Retinal pigment epithelial cell (primary cell): Measurements from ENCODE around the gene SLC9C1.

Experiments
- DNase-seq: peaks from one replicate; pipeline ENCODE4 v3.0.0-alpha.2; 2010; ENCODE audit warnings: low read depth
- H3K4me3 ChIP-seq: 2 replicates; pipeline ENCODE4 v1.5.1; 2011; ENCODE audit warnings: mild to moderate bottlenecking, low read length, control low read depth, moderate library complexity
- CTCF ChIP-seq: conservative IDR thresholded peaks from 2 replicates; pipeline ENCODE4 v1.5.1; 2011; ENCODE audit warnings: low read depth, low read length, control low read depth, inconsistent platforms

The SLC9C1 gene

DNA sequence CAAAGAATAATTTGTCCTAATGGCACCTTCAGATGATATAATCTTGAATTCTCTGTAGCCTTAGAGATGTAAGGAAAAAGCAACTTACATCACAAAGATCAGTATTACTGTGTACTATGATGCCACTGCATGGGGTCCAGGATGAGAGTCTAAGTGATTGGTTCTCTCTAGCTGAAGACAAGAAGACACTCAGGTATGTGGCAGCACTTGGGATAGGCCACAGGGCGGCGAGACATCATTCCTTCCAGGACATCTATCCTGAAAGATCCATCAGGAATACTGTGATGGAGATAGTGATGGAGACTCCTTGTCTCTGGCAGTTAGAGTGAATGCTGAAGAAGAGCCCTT lies 41.4 kb upstream of the SLC9C1 start:
- no peak for TF ChIP-seq CTCF
- DNase-seq: no peak
- H3K4me3 ChIP-seq: no peak overlapping the region

- no peak for TF ChIP-seq CTCF
- no peak for DNase-seq
- H3K4me3 ChIP-seq: no peak overlapping the region
Measured at GRCh38 chr3:112334691-112335433, 40.8 kb upstream of the SLC9C1 start.

GRCh38 chr3:112333381-112334317 lies 39.6 kb upstream of the SLC9C1 start:
- H3K4me3 ChIP-seq: peak overlapping the region; percentile 65
- no peak for DNase-seq
- no peak for TF ChIP-seq CTCF

DNA sequence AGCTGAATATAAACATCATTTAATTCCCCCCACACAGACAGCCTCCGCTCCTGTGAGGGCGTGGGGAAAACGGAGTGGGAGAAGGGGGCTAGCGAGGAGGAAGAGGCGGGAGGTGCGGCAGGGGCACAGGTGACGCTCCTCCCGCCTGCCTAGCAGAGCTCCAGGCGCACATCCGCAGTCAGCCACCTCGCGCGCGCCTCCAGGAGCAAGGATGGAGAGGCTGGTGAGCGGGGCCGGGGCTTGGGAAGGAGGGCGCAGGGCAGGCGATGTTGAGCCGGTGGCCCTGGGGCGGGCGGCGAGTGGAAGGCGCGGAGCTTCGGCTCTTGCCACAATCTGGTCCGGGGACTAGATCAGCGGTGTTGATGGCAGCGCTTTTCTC lies 39.0 kb upstream of the SLC9C1 start, which contains the start of gene CD200:
Gene CD200 (plus strand): TSS at position 155 of the 379 bp plus-strand sequence. CDS start 57 bp downstream, at position 212.
- no peak for TF ChIP-seq CTCF
- peak; percentile 21 for DNase-seq
- peak within 1 kb of the TSS; percentile 65 for H3K4me3 ChIP-seq

GRCh38 chr3:112331851-112332250 lies 37.8 kb upstream of the SLC9C1 start:
- no peak for TF ChIP-seq CTCF
- DNase-seq: no peak
- no peak overlapping the region for H3K4me3 ChIP-seq

DNA sequence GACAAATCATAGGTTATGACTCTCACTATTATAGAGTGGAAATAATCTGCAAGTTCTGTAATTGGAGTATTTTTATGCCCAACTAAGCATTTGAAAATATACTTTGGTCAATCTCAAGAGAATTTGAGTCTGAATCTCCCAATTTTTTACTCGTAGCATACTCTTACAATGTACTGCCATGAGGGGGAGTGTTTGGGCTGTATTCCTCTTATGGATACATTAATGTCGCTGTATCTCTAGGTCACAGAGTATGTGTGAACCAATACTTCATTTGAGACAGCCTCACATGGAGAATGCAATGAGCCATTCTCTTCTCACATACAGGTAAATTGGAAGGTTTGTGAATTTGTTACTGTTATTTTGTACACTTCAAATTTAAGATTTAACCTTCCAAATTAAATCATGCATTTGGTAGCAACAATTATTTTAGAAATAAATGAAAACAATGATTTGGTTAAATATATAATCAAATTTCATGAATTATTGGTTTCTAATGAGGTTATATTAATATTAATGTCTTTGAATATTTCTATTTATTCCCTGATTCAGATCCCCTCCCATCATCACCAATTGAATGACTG lies 33.4 kb upstream of the SLC9C1 start:
- peak; percentile 77 for TF ChIP-seq CTCF
- no peak overlapping the region for H3K4me3 ChIP-seq
- DNase-seq: peak; percentile 18
